ENCODE results near the gene HINT3. TPM values are rescaled to one million over a fixed set of nuclear protein-coding genes. Genes with fewer than 3 reads are reported as not detected.
A peak's percentile ranks its signal among the peaks of the same experiment; 100 is the strongest.

The HINT3 gene
- total and polyA plus RNA-seq, 2 of the 13 experiments (the other 11 are each of a cell fraction or from before 2014, with no cell fraction given) = 3.1 to 22.8 TPM

GRCh38 chr6:125985522-125985921 lies 29.0 kb downstream of the HINT3 start (continued):
- TF ChIP-seq ZNF780A (CRISPR knock-in tag; IDR thresholded peaks at IDR 0.05) (no peak), ZEB1 (IDR thresholded peaks at IDR 0.05; ENCODE audit: insufficient replicate concordance, low read depth) (peak; percentile 21), ZBTB38 (CRISPR knock-in tag; IDR thresholded peaks at IDR 0.05) (no peak), ZNF891 (CRISPR knock-in tag; IDR thresholded peaks at IDR 0.05) (no peak), ATF1 (CRISPR knock-in tag; IDR thresholded peaks at IDR 0.05) (no peak), CSRNP2 (CRISPR knock-in tag; conservative IDR thresholded peaks at IDR 0.05; ENCODE audit: low read depth) (no peak), ARID2 (CRISPR knock-in tag; IDR thresholded peaks at IDR 0.05; ENCODE audit: borderline replicate concordance) (no peak), RARA (CRISPR knock-in tag; IDR thresholded peaks at IDR 0.05) (peak; percentile 51), CTCF (CRISPR knock-in tag; IDR thresholded peaks at IDR 0.05) (no peak), ETV6 (CRISPR knock-in tag; conservative IDR thresholded peaks at IDR 0.05) (no peak), CENPT (CRISPR knock-in tag; IDR thresholded peaks at IDR 0.05; ENCODE audit: low read depth) (no peak), ZFP1 (CRISPR knock-in tag; IDR thresholded peaks at IDR 0.05) (no peak), ELK4 (CRISPR knock-in tag; IDR thresholded peaks at IDR 0.05; ENCODE audit: borderline replicate concordance) (no peak), EZH2 (conservative IDR thresholded peaks at IDR 0.05; ENCODE audit: low read depth, low read length) (no peak), PCBP1 (IDR thresholded peaks at IDR 0.05; ENCODE audit: borderline replicate concordance, low read depth, low read length) (no peak), FIP1L1 (IDR thresholded peaks at IDR 0.05; ENCODE audit: borderline replicate concordance, insufficient read depth, low read depth, low read length) (no peak), PPARG (CRISPR knock-in tag; conservative IDR thresholded peaks at IDR 0.05) (peak; percentile 54), WIZ (CRISPR knock-in tag; IDR thresholded peaks at IDR 0.05) (no peak), ZNF180 (CRISPR knock-in tag; IDR thresholded peaks at IDR 0.05; ENCODE audit: borderline replicate concordance, low read depth) (no peak), HNF4G (IDR thresholded peaks at IDR 0.05; ENCODE audit: borderline replicate concordance, low read depth, low read length) (peak; percentile 39; the same call in 1 of the 2 replicates), HNF4G (CRISPR knock-in tag; IDR thresholded peaks at IDR 0.05; ENCODE audit: borderline replicate concordance, low read depth) (no peak)
- TF ChIP-seq, protein P1, sequence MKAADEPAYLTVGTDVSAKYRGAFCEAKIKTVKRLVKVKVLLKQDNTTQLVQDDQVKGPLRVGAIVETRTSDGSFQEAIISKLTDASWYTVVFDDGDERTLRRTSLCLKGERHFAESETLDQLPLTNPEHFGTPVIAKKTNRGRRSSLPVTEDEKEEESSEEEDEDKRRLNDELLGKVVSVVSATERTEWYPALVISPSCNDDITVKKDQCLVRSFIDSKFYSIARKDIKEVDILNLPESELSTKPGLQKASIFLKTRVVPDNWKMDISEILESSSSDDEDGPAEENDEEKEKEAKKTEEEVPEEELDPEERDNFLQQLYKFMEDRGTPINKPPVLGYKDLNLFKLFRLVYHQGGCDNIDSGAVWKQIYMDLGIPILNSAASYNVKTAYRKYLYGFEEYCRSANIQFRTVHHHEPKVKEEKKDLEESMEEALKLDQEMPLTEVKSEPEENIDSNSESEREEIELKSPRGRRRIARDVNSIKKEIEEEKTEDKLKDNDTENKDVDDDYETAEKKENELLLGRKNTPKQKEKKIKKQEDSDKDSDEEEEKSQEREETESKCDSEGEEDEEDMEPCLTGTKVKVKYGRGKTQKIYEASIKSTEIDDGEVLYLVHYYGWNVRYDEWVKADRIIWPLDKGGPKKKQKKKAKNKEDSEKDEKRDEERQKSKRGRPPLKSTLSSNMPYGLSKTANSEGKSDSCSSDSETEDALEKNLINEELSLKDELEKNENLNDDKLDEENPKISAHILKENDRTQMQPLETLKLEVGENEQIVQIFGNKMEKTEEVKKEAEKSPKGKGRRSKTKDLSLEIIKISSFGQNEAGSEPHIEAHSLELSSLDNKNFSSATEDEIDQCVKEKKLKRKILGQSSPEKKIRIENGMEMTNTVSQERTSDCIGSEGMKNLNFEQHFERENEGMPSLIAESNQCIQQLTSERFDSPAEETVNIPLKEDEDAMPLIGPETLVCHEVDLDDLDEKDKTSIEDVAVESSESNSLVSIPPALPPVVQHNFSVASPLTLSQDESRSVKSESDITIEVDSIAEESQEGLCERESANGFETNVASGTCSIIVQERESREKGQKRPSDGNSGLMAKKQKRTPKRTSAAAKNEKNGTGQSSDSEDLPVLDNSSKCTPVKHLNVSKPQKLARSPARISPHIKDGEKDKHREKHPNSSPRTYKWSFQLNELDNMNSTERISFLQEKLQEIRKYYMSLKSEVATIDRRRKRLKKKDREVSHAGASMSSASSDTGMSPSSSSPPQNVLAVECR (CRISPR knock-in tag; IDR thresholded peaks at IDR 0.05; ENCODE audit: borderline replicate concordance) = no peak
